SJCRH30 (cell line): ENCODE measurements around the gene SHPK. TPM values are rescaled to one million over a fixed set of nuclear protein-coding genes. Genes with fewer than 3 reads are reported as not detected.
A peak's percentile ranks its signal among the peaks of the same experiment; 100 is the strongest.
"Not testable (repeated sequence)": the region's sequence is repeated elsewhere in the genome, so short reads cannot be mapped to it uniquely, and the experiment has no call there.

ENCODE experiments used
- DNase-seq, 2 experiments: peaks; one replicate each; pipeline ENCODE4 v3.0.0-alpha.2; 2015 to 2020
- H3K27ac ChIP-seq: fragments of 250-450 bp; sonication (Bioruptor Pico); 2 replicates; pipeline ENCODE4 v1.5.1; 2020; ENCODE audit warnings: mild to moderate bottlenecking, moderate library complexity
- H3K27me3 ChIP-seq: fragments of 250-450 bp; sonication (Bioruptor Pico); 2 replicates; pipeline ENCODE4 v1.5.1; 2020; ENCODE audit warnings: mild to moderate bottlenecking, moderate library complexity
- H3K36me3 ChIP-seq: fragments of 250-450 bp; sonication (Bioruptor Pico); 2 replicates; pipeline ENCODE4 v1.5.1; 2020; ENCODE audit warnings: mild to moderate bottlenecking, moderate library complexity
- H3K4me1 ChIP-seq: fragments of 250-450 bp; sonication (Bioruptor Pico); 2 replicates; pipeline ENCODE4 v1.5.1; 2020; ENCODE audit warnings: mild to moderate bottlenecking, moderate library complexity
- H3K4me3 ChIP-seq: fragments of 250-450 bp; sonication (Bioruptor Pico); 2 replicates; pipeline ENCODE4 v1.5.1; 2020; ENCODE audit warnings: mild to moderate bottlenecking, moderate library complexity
- H3K9me3 ChIP-seq: fragments of 250-450 bp; sonication (Bioruptor Pico); replicated peaks from 2 replicates; pipeline ENCODE4 v1.5.1; 2020; ENCODE audit warnings: mild to moderate bottlenecking, moderate library complexity
- total RNA-seq: library from RNA; depleted of rRNA; stranded (reverse); fragments of >200 nt; shearing (Covaris generic); gene quantifications from 2 replicates; pipeline ENCODE4 v1.2.3, GENCODE V29; 2014

SHPK gene
- total RNA-seq, 1 experiment from 2014 or later: 12.4 TPM

GRCh38 chr17:3594051-3594800 is 41.8 kb downstream of the SHPK start:
- H3K4me1 ChIP-seq: peaks cover 13% of the 10 kb centered on the region
- H3K27ac ChIP-seq: peak overlapping the region; percentile 92
- no peaks in the 10 kb centered on the region for H3K27me3 ChIP-seq
- H3K36me3 ChIP-seq: no peaks in the 10 kb centered on the region
- H3K9me3 ChIP-seq: no peaks in the 10 kb centered on the region
- DNase-seq: peak; percentile 68 to 72
- H3K4me3 ChIP-seq: peak overlapping the region; percentile 38

- DNase-seq: no peak
- Histone ChIP-seq H3K4me3 (no peak overlapping the region), H3K9me3 (no peaks in the 10 kb centered on the region), H3K27me3 (no peaks in the 10 kb centered on the region), H3K4me1 (peaks cover 13% of the 10 kb centered on the region), H3K27ac (peak overlapping the region; percentile 92), H3K36me3 (no peaks in the 10 kb centered on the region)
These were observed 42.7 kb downstream of the SHPK start for GRCh38 chr17:3593384-3593783.

- Histone ChIP-seq H3K9me3 (no peaks in the 10 kb centered on the region), H3K27me3 (no peaks in the 10 kb centered on the region), H3K4me1 (peaks cover 13% of the 10 kb centered on the region), H3K27ac (no peak overlapping the region), H3K36me3 (no peaks in the 10 kb centered on the region), H3K4me3 (no peak overlapping the region)
- DNase-seq: no peak
These were observed 43.7 kb downstream of the SHPK start for GRCh38 chr17:3592216-3592860.

GRCh38 chr17:3590768-3591167 is 45.3 kb downstream of the SHPK start:
- peaks cover 13% of the 10 kb centered on the region for H3K4me1 ChIP-seq
- H3K4me3 ChIP-seq: no peak overlapping the region

GRCh38 chr17:3590231-3590630 is 45.8 kb downstream of the SHPK start:
- H3K9me3 ChIP-seq: no peaks in the 10 kb centered on the region
- peak overlapping the region; percentile 54 for H3K27ac ChIP-seq
- H3K27me3 ChIP-seq: no peaks in the 10 kb centered on the region
- no peak overlapping the region for H3K4me3 ChIP-seq
- peaks cover 13% of the 10 kb centered on the region for H3K4me1 ChIP-seq
- no peaks in the 10 kb centered on the region for H3K36me3 ChIP-seq
- peak; percentile 61 to 64 for DNase-seq

More at GRCh38 chr17:3590768-3591167, 45.3 kb downstream of the SHPK start:
- DNase-seq: no peak
- no peaks in the 10 kb centered on the region for H3K36me3 ChIP-seq
- peak overlapping the region; percentile 54 for H3K27ac ChIP-seq
- no peaks in the 10 kb centered on the region for H3K9me3 ChIP-seq
- no peaks in the 10 kb centered on the region for H3K27me3 ChIP-seq

- Histone ChIP-seq H3K4me1 (peaks cover 13% of the 10 kb centered on the region), H3K9me3 (no peaks in the 10 kb centered on the region), H3K4me3 (no peak overlapping the region), H3K27me3 (no peaks in the 10 kb centered on the region), H3K27ac (peak overlapping the region; percentile 54), H3K36me3 (no peaks in the 10 kb centered on the region)
- DNase-seq: no peak
These were observed 46.3 kb downstream of the SHPK start for GRCh38 chr17:3589784-3590183.

- Histone ChIP-seq H3K4me3 (no peak overlapping the region), H3K36me3 (no peaks in the 10 kb centered on the region), H3K27me3 (no peaks in the 10 kb centered on the region), H3K27ac (no peak overlapping the region), H3K9me3 (no peaks in the 10 kb centered on the region), H3K4me1 (peaks cover 8% of the 10 kb centered on the region)
- no peak for DNase-seq
These were observed 50.2 kb downstream of the SHPK start for GRCh38 chr17:3585826-3586225.

GRCh38 chr17:3583456-3583855 is 52.6 kb downstream of the SHPK start:
- H3K4me1 ChIP-seq: no peaks in the 10 kb centered on the region
- no peak overlapping the region for H3K4me3 ChIP-seq
- no peak overlapping the region for H3K27ac ChIP-seq
- no peaks in the 10 kb centered on the region for H3K36me3 ChIP-seq
- H3K9me3 ChIP-seq: no peaks in the 10 kb centered on the region
- DNase-seq: no peak
- no peaks in the 10 kb centered on the region for H3K27me3 ChIP-seq

GRCh38 chr17:3582915-3583314 is 53.1 kb downstream of the SHPK start:
- Histone ChIP-seq H3K27me3 (no peaks in the 10 kb centered on the region), H3K4me1 (no peaks in the 10 kb centered on the region), H3K4me3 (no peak overlapping the region), H3K27ac (no peak overlapping the region), H3K36me3 (no peaks in the 10 kb centered on the region), H3K9me3 (no peaks in the 10 kb centered on the region)
- no peak for DNase-seq

GRCh38 chr17:3578667-3579066 is 57.4 kb downstream of the SHPK start:
- not testable (repeated sequence) for H3K4me1 ChIP-seq, H3K4me3 ChIP-seq, DNase-seq, H3K36me3 ChIP-seq, H3K27me3 ChIP-seq, H3K27ac ChIP-seq, H3K9me3 ChIP-seq

- no peak overlapping the region for H3K27ac ChIP-seq
- no peaks in the 10 kb centered on the region for H3K4me1 ChIP-seq
- no peaks in the 10 kb centered on the region for H3K9me3 ChIP-seq
These were observed 59.1 kb downstream of the SHPK start for GRCh38 chr17:3576970-3577369.

GRCh38 chr17:3575511-3575910 is 60.5 kb downstream of the SHPK start:
- Histone ChIP-seq H3K9me3 (no peaks in the 10 kb centered on the region), H3K36me3 (no peaks in the 10 kb centered on the region), H3K4me3 (no peak overlapping the region), H3K4me1 (no peaks in the 10 kb centered on the region), H3K27me3 (no peaks in the 10 kb centered on the region), H3K27ac (no peak overlapping the region)
- no peak for DNase-seq

More at GRCh38 chr17:3576970-3577369, 59.1 kb downstream of the SHPK start:
- no peak for DNase-seq
- H3K27me3 ChIP-seq: no peaks in the 10 kb centered on the region
- H3K36me3 ChIP-seq: no peaks in the 10 kb centered on the region
- H3K4me3 ChIP-seq: no peak overlapping the region

GRCh38 chr17:3574231-3574630 is 61.8 kb downstream of the SHPK start:
- no peaks in the 10 kb centered on the region for H3K27me3 ChIP-seq
- no peak overlapping the region for H3K27ac ChIP-seq
- no peak overlapping the region for H3K4me3 ChIP-seq
- no peaks in the 10 kb centered on the region for H3K9me3 ChIP-seq
- H3K4me1 ChIP-seq: no peaks in the 10 kb centered on the region
- H3K36me3 ChIP-seq: no peaks in the 10 kb centered on the region
- no peak for DNase-seq

- Histone ChIP-seq H3K4me3 (no peak overlapping the region), H3K4me1 (no peaks in the 10 kb centered on the region), H3K9me3 (no peaks in the 10 kb centered on the region), H3K36me3 (no peaks in the 10 kb centered on the region), H3K27me3 (no peaks in the 10 kb centered on the region), H3K27ac (no peak overlapping the region)
- no peak for DNase-seq
These were observed 62.6 kb downstream of the SHPK start for GRCh38 chr17:3573246-3574100.

- Histone ChIP-seq H3K4me1 (no peaks in the 10 kb centered on the region), H3K4me3 (no peak overlapping the region), H3K9me3 (no peaks in the 10 kb centered on the region), H3K27ac (no peak overlapping the region), H3K27me3 (no peaks in the 10 kb centered on the region), H3K36me3 (no peaks in the 10 kb centered on the region)
- DNase-seq: no peak
These were observed 63.8 kb downstream of the SHPK start for GRCh38 chr17:3572231-3572630.
